Neural progenitor cell (in vitro differentiated cells): ENCODE data around the gene GPBAR1. TPM values are rescaled to one million over a fixed set of nuclear protein-coding genes. Genes with fewer than 3 reads are reported as not detected.

Source experiments
- DNase-seq: peaks from one replicate; pipeline ENCODE4 v3.0.0-alpha.2; 2016; ENCODE audit warnings: low spot score
- H2AFZ ChIP-seq: fragments of 200-600 bp; sonication (generic); replicated peaks from 2 replicates; pipeline ENCODE4 v1.6.1; 2016; ENCODE audit warnings: antibody characterized with exemption
- H3F3A ChIP-seq: fragments of 200-600 bp; sonication (generic); 2 replicates; pipeline ENCODE4 v1.6.1; 2016; ENCODE audit warnings: antibody characterized with exemption, low read depth
- H3K27ac ChIP-seq: fragments of 200-600 bp; sonication (generic); 2 replicates; pipeline ENCODE4 v1.5.1; 2016; ENCODE audit warnings: mild to moderate bottlenecking
- H3K27me3 ChIP-seq: fragments of 200-600 bp; sonication (generic); 2 replicates; pipeline ENCODE4 v1.6.1; 2016; ENCODE audit warnings: mild to moderate bottlenecking, moderate library complexity
- H3K36me3 ChIP-seq: fragments of 200-600 bp; sonication (generic); 2 replicates; pipeline ENCODE4 v1.5.1; 2016
- H3K4me1 ChIP-seq: fragments of 200-600 bp; sonication (generic); 2 replicates; pipeline ENCODE4 v1.6.1; 2016; ENCODE audit warnings: mixed run types
- H3K4me2 ChIP-seq: fragments of 200-600 bp; sonication (generic); 2 replicates; pipeline ENCODE4 v1.6.1; 2016
- H3K4me3 ChIP-seq: fragments of 200-600 bp; sonication (generic); 2 replicates; pipeline ENCODE4 v1.5.1; 2016
- H3K79me2 ChIP-seq: fragments of 200-600 bp; sonication (generic); 2 replicates; pipeline ENCODE4 v1.6.1; 2016; ENCODE audit warnings: low read depth
- H3K9ac ChIP-seq: fragments of 200-600 bp; sonication (generic); 2 replicates; pipeline ENCODE4 v1.6.1; 2016
- H3K9me3 ChIP-seq: fragments of 200-600 bp; sonication (generic); 2 replicates; pipeline ENCODE4 v1.5.1; 2016; ENCODE audit warnings: low read depth
- H4K20me1 ChIP-seq: fragments of 200-600 bp; sonication (generic); 2 replicates; pipeline ENCODE4 v1.6.1; 2016; ENCODE audit warnings: low read depth
- H3K27ac Mint-ChIP-seq: 3 replicates; pipeline ENCODE4 v1.8.0; 2021; ENCODE audit warnings: mixed read lengths
- H3K27me3 Mint-ChIP-seq: 2 replicates; pipeline ENCODE4 v1.8.0; 2022; ENCODE audit warnings: low read depth, mild to moderate bottlenecking, inconsistent platforms, moderate library complexity, mixed read lengths; ENCODE audit not compliant: insufficient read depth
- H3K36me3 Mint-ChIP-seq: 3 replicates; pipeline ENCODE4 v1.8.0; 2021; ENCODE audit warnings: mixed read lengths
- H3K4me1 Mint-ChIP-seq: 3 replicates; pipeline ENCODE4 v1.8.0; 2021; ENCODE audit warnings: mixed read lengths
- H3K4me3 Mint-ChIP-seq: 3 replicates; pipeline ENCODE4 v1.8.0; 2021; ENCODE audit warnings: mild to moderate bottlenecking, moderate library complexity, mixed read lengths
- H3K9me3 Mint-ChIP-seq: 3 replicates; pipeline ENCODE4 v1.8.0; 2020; ENCODE audit warnings: mixed read lengths
- EZH2 ChIP-seq: fragments of 200-600 bp; sonication (generic); IDR thresholded peaks from 2 replicates; pipeline ENCODE4 v1.6.1; 2017; ENCODE audit warnings: antibody characterized with exemption, mild to moderate bottlenecking, moderate library complexity
- EZH2phosphoT487 ChIP-seq: fragments of 200-600 bp; sonication (generic); IDR thresholded peaks from 2 replicates; pipeline ENCODE4 v1.6.1; 2017; ENCODE audit warnings: antibody characterized with exemption
- total RNA-seq: library from RNA; depleted of rRNA; stranded (reverse); fragments of >200 nt; gene quantifications from 2 replicates; pipeline ENCODE4 v1.2.3, GENCODE V29; 2015; ENCODE audit warnings: low replicate concordance
- TF ChIP-seq, protein P1 (sequence below): fragments of 200-600 bp; sonication (generic); IDR thresholded peaks from 2 replicates; pipeline ENCODE4 v1.5.1; 2017; ENCODE audit warnings: antibody characterized with exemption, mild to moderate bottlenecking

The GPBAR1 gene
- total RNA-seq, 1 donor from 2014 or later = not detected

DNA sequence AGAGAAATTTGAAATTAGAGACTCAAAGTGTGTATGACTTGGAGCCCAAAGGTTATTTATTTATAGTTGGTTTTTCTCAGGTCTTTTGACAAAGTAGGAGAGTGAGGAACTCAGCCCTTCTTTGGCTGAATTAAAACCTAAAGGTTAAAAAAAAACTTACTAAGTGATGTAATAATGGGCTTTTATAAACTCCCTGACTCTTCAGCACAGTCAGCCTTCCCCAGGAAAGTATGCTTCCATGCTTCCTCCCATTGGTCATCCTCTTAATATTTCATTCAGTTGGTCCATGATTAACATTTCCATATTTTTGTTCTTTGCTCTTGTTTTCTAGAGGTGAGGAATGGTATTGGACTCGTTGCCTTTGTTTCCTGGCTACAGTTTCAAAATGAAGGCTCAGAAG is 36.6 kb upstream of the GPBAR1 start:
- Histone ChIP-seq H3K36me3 (peaks cover 7% of the 10 kb centered on the region), H3K4me2 (no peak overlapping the region), H4K20me1 (peaks cover 77% of the 10 kb centered on the region), H3K27ac (no peak overlapping the region), H3K4me1 (peaks cover under 1% of the 10 kb centered on the region), H3K9ac (no peak overlapping the region), H3K9me3 (no peaks in the 10 kb centered on the region), H3F3A (no peaks in the 10 kb centered on the region), H3K4me3 (no peak overlapping the region), H2AFZ (no peak overlapping the region), H3K79me2 (peaks cover 68% of the 10 kb centered on the region), H3K27me3 (no peaks in the 10 kb centered on the region)
- Mint-ChIP-seq H3K4me3 (no peak overlapping the region), H3K36me3 (peaks cover 19% of the 10 kb centered on the region), H3K9me3 (no peaks in the 10 kb centered on the region), H3K4me1 (peaks cover 8% of the 10 kb centered on the region), H3K27me3 (no peaks in the 10 kb centered on the region), H3K27ac (no peak overlapping the region)
- TF ChIP-seq, protein P1, sequence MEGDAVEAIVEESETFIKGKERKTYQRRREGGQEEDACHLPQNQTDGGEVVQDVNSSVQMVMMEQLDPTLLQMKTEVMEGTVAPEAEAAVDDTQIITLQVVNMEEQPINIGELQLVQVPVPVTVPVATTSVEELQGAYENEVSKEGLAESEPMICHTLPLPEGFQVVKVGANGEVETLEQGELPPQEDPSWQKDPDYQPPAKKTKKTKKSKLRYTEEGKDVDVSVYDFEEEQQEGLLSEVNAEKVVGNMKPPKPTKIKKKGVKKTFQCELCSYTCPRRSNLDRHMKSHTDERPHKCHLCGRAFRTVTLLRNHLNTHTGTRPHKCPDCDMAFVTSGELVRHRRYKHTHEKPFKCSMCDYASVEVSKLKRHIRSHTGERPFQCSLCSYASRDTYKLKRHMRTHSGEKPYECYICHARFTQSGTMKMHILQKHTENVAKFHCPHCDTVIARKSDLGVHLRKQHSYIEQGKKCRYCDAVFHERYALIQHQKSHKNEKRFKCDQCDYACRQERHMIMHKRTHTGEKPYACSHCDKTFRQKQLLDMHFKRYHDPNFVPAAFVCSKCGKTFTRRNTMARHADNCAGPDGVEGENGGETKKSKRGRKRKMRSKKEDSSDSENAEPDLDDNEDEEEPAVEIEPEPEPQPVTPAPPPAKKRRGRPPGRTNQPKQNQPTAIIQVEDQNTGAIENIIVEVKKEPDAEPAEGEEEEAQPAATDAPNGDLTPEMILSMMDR = no peak
- no peak for TF ChIP-seq EZH2phosphoT487
- TF ChIP-seq EZH2 = no peak
- DNase-seq = no peak

DNA sequence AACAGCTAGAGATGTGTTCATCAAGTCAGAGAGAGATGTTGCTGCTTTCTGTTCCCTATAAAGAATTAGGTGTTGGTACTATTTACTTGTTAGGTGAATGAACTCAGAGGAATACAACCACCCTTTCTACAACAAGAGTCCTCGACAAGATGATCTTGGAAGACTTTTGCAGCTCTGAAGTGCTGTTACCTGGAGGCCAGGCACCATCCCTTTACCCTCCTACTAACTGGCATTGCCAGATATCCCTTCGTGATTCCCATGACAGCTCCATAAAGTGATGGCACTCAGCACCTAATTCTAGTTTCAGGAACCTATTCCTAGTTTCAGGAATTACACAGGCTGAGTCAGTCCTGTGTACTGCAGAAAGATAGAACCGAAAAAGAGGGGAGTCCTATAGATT is 33.9 kb upstream of the GPBAR1 start:
- no peak overlapping the region for H3K27ac Mint-ChIP-seq
- no peaks in the 10 kb centered on the region for H3K27me3 Mint-ChIP-seq
- Histone ChIP-seq H3K9ac (no peak overlapping the region), H3F3A (no peaks in the 10 kb centered on the region), H3K4me3 (no peak overlapping the region), H3K27me3 (no peaks in the 10 kb centered on the region), H4K20me1 (peaks cover 52% of the 10 kb centered on the region), H3K4me1 (no peaks in the 10 kb centered on the region), H3K4me2 (no peak overlapping the region), H3K36me3 (peaks cover 15% of the 10 kb centered on the region), H2AFZ (no peak overlapping the region), H3K27ac (no peak overlapping the region), H3K9me3 (no peaks in the 10 kb centered on the region), H3K79me2 (peaks cover 41% of the 10 kb centered on the region)
- no peak for DNase-seq
- H3K36me3 Mint-ChIP-seq = peaks cover 28% of the 10 kb centered on the region
- TF ChIP-seq EZH2phosphoT487 = no peak
- TF ChIP-seq, protein P1 = no peak
- TF ChIP-seq EZH2 = no peak
- no peaks in the 10 kb centered on the region for H3K4me1 Mint-ChIP-seq
- H3K4me3 Mint-ChIP-seq = no peak overlapping the region
- no peaks in the 10 kb centered on the region for H3K9me3 Mint-ChIP-seq

DNA sequence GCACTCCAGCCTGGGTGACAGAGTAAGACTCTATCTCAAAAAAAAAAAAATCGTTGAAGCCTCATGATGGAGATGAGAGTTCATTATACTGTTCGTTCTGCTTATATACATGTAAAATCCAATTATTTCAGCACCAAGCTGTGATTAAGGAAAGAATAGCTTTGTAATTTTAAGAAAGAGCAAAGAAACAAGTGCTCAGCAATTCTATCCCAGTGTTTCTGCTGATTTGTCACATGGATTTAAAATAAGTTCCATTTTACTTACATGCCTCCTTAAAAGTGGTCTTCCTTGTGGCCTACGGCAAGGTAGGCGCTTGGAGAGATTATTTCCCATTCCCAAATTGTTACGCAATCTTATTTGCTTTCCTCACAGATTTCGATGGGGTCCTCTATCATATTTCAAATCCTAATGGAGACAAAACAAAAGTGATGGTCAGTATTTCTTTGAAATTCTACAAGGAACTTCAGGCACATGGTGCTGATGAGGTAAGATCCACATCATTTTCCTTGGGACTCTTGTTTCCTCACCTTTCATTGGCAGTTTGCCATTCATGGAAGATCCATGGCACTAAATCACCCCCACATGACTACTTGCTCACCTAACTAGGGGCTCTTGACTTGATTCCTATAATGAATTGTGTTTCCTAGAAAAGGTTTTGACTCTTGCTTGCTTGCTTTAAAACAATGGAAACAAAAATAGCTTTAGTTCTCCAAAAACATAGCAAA is 32.3 kb upstream of the GPBAR1 start:
- no peak for TF ChIP-seq EZH2
- TF ChIP-seq, protein P1 = no peak
- TF ChIP-seq EZH2phosphoT487 = no peak
- no peaks in the 10 kb centered on the region for H3K9me3 ChIP-seq
- peaks cover 15% of the 10 kb centered on the region for H3K36me3 ChIP-seq
- H3K4me1 ChIP-seq = no peaks in the 10 kb centered on the region
- H3K4me1 Mint-ChIP-seq = no peaks in the 10 kb centered on the region
- no peaks in the 10 kb centered on the region for H3K9me3 Mint-ChIP-seq
- H3K4me2 ChIP-seq = no peak overlapping the region
- H3K27ac Mint-ChIP-seq = no peak overlapping the region
- H3K4me3 ChIP-seq = no peak overlapping the region
- no peak overlapping the region for H3K4me3 Mint-ChIP-seq
- no peaks in the 10 kb centered on the region for H3K27me3 Mint-ChIP-seq
- peaks cover 34% of the 10 kb centered on the region for H3K36me3 Mint-ChIP-seq
- no peak overlapping the region for H3K9ac ChIP-seq
- peaks cover 25% of the 10 kb centered on the region for H3K79me2 ChIP-seq
- H4K20me1 ChIP-seq = peaks cover 36% of the 10 kb centered on the region
- H2AFZ ChIP-seq = no peak overlapping the region
- no peak for DNase-seq
- no peak overlapping the region for H3K27ac ChIP-seq
- no peaks in the 10 kb centered on the region for H3K27me3 ChIP-seq
- no peaks in the 10 kb centered on the region for H3F3A ChIP-seq
